Loucy (cell line): Measurements from ENCODE around the gene SEC22C.

Source experiments
- H2AFZ ChIP-seq: fragments of 200-600 bp; sonication (generic); 2 replicates; pipeline ENCODE4 v1.6.0; 2016; ENCODE audit warnings: antibody characterized with exemption, mild to moderate bottlenecking, low read length, moderate library complexity
- H3F3A ChIP-seq: fragments of 200-600 bp; 2 replicates; pipeline ENCODE4 v1.6.0; 2016; ENCODE audit warnings: antibody characterized with exemption, low read depth, mild to moderate bottlenecking
- H3K27me3 ChIP-seq: fragments of 200-600 bp; sonication (generic); 2 replicates; pipeline ENCODE4 v1.6.1; 2014; ENCODE audit warnings: low read length, mild to moderate bottlenecking; ENCODE audit not compliant: insufficient read depth, poor library complexity, severe bottlenecking
- H3K36me3 ChIP-seq: fragments of 200-600 bp; sonication (generic); 2 replicates; pipeline ENCODE4 v1.6.1; 2016; ENCODE audit warnings: low read length; ENCODE audit not compliant: insufficient read depth
- H3K4me1 ChIP-seq: fragments of 200-600 bp; sonication (generic); 2 replicates; pipeline ENCODE4 v1.5.1; 2014; ENCODE audit warnings: low read length, mild to moderate bottlenecking; ENCODE audit not compliant: insufficient read depth, poor library complexity, severe bottlenecking
- H3K4me2 ChIP-seq: fragments of 200-600 bp; sonication (generic); 2 replicates; pipeline ENCODE4 v1.6.0; 2014; ENCODE audit warnings: antibody characterized with exemption, low read length, low read depth, mild to moderate bottlenecking; ENCODE audit not compliant: poor library complexity, severe bottlenecking
- H3K4me3 ChIP-seq: fragments of 200-600 bp; sonication (generic); 2 replicates; pipeline ENCODE4 v1.5.1; 2014; ENCODE audit warnings: low read length, mild to moderate bottlenecking, mixed read lengths; ENCODE audit not compliant: poor library complexity, severe bottlenecking
- H3K79me2 ChIP-seq: fragments of 200-600 bp; sonication (generic); 2 replicates; pipeline ENCODE4 v1.6.1; 2014; ENCODE audit warnings: low read length; ENCODE audit not compliant: insufficient read depth
- H3K9ac ChIP-seq: fragments of 200-600 bp; sonication (generic); 2 replicates; pipeline ENCODE4 v1.6.0; 2014; ENCODE audit warnings: mild to moderate bottlenecking, low read depth, low read length, moderate library complexity; ENCODE audit not compliant: poor library complexity, severe bottlenecking
- H3K9me2 ChIP-seq: fragments of 200-600 bp; sonication (generic); replicated peaks from 2 replicates; pipeline ENCODE4 v1.6.1; 2016; ENCODE audit warnings: low read depth, low read length, mixed read lengths
- H3K9me3 ChIP-seq: fragments of 200-600 bp; sonication (generic); 2 replicates; pipeline ENCODE4 v1.6.1; 2014; ENCODE audit warnings: mild to moderate bottlenecking, antibody characterized with exemption, low read length, low read depth; ENCODE audit not compliant: insufficient read depth
- H4K20me1 ChIP-seq: fragments of 200-600 bp; sonication (generic); 2 replicates; pipeline ENCODE4 v1.6.0; 2014; ENCODE audit warnings: antibody characterized with exemption, low read length, mild to moderate bottlenecking; ENCODE audit not compliant: insufficient read depth, poor library complexity, severe bottlenecking
- EZH2phosphoT487 ChIP-seq: fragments of 200-600 bp; IDR thresholded peaks from 2 replicates; pipeline ENCODE4 v1.6.1; 2018; ENCODE audit warnings: antibody characterized with exemption, mild to moderate bottlenecking, moderate library complexity, borderline replicate concordance
- TF ChIP-seq, protein P1 (sequence below): fragments of 200-600 bp; sonication (generic); conservative IDR thresholded peaks from 2 replicates; pipeline ENCODE4 v1.5.1; 2014; ENCODE audit warnings: mild to moderate bottlenecking, antibody characterized with exemption, low read length

Gene SEC22C

DNA sequence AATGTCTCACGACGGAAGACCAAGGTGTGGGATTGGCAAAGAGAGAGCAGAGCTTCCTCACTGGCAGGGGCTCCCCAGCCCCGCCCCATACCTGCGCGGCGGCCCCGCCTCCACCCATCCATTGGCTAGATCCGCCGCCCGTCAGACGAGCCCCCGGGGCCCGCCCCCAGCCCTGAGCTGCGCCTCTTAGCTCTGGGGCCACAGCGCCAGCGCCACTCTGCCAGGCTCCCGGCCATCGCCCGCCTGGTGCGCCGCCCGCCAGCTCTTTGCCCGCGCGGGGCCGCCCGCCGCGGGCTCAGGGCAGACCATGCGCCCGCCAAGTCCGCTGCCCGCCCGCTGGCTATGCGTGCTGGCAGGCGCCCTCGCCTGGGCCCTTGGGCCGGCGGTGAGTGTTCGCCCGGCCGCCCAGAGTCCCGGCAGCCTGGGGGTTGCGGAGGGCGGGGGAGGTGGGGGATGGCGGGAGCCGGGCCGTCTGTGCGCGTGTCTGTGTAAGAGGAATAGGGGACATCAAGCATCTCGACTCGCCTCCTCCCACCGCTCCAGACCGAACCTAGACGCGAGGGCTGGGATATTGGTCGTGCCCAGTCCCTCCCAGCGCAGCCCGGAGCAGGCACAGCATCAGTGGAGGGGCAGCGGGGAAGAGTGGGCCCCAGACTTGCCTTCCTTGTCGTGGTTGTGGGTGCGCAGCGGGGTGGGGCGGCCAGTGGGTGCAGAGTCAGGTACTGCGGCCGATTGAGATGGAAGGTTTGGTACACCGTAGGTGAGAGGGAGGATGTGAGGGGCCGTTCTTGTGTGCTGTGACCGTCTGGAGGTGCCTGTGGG, 79.1 kb downstream of the SEC22C start, which contains the start of gene VIPR1:
VIPR1 (plus strand) TSS at position 215 of the 822 bp plus-strand sequence; CDS start at position 308, 93 bp downstream.
- no peak within 1 kb of the TSS for H2AFZ ChIP-seq
- no peak within 1 kb of the TSS for H3K4me3 ChIP-seq
- H3K9me2 ChIP-seq, result no peaks in the 10 kb centered on the region
- H3K9ac ChIP-seq, result no peak within 1 kb of the TSS
- peaks cover 6% of the 10 kb centered on the region for H3K4me1 ChIP-seq
- no peaks in the 10 kb centered on the region for H3F3A ChIP-seq
- no peaks in the 10 kb centered on the region for H4K20me1 ChIP-seq
- H3K79me2 ChIP-seq, result no peaks in the 10 kb centered on the region
- H3K36me3 ChIP-seq, result no peaks in the 10 kb centered on the region
- no peak within 1 kb of the TSS for H3K4me2 ChIP-seq
- H3K27me3 ChIP-seq, result peaks cover 8% of the 10 kb centered on the region
- H3K9me3 ChIP-seq, result no peaks in the 10 kb centered on the region
- TF ChIP-seq, protein P1, sequence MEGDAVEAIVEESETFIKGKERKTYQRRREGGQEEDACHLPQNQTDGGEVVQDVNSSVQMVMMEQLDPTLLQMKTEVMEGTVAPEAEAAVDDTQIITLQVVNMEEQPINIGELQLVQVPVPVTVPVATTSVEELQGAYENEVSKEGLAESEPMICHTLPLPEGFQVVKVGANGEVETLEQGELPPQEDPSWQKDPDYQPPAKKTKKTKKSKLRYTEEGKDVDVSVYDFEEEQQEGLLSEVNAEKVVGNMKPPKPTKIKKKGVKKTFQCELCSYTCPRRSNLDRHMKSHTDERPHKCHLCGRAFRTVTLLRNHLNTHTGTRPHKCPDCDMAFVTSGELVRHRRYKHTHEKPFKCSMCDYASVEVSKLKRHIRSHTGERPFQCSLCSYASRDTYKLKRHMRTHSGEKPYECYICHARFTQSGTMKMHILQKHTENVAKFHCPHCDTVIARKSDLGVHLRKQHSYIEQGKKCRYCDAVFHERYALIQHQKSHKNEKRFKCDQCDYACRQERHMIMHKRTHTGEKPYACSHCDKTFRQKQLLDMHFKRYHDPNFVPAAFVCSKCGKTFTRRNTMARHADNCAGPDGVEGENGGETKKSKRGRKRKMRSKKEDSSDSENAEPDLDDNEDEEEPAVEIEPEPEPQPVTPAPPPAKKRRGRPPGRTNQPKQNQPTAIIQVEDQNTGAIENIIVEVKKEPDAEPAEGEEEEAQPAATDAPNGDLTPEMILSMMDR, result no peak
- no peak for TF ChIP-seq EZH2phosphoT487

DNA sequence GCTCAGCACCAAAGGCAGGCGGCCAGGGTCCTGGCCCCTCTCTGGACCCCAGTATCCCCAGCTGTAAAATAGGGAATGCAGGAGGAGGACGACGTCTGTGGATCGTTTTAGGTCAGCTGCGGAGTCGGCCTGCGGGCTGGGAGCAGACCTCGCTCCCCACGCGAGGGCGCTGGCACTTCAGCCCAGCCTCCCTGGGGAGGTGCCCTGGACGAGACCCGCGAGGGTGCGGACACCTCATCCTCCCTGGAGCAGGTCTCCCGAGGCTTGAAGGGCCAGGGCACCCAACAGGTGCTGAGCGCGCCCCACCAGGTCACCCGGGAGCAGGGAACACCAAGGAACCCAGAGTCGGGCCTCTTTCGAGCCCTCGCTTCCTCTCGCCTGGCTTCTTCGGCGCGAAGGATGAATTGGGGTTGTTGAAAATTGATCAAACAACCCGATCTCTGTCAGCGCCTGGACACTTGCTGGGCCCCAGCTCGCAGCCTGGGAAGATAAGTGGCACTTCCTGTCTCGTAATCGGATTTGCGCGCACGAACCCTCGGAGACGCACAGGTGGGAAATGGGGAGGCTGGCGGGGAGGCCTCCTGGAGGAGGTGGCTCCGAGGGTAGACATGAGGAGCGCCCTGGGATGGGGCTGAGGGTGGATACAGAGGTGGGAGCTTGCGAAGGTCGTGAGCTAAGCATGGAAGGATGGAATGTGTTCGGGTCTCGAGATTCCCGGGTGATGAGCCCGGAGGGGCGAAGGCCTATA, 79.9 kb downstream of the SEC22C start:
- no peak for TF ChIP-seq EZH2phosphoT487
- TF ChIP-seq, protein P1, result no peak
- Histone ChIP-seq H3K4me2 (no peak overlapping the region), H3K9me2 (no peaks in the 10 kb centered on the region), H2AFZ (no peak overlapping the region), H3K9ac (no peak overlapping the region), H3K9me3 (no peaks in the 10 kb centered on the region), H3F3A (no peaks in the 10 kb centered on the region), H3K27me3 (peaks cover 8% of the 10 kb centered on the region), H3K4me1 (no peaks in the 10 kb centered on the region), H3K4me3 (no peak overlapping the region), H3K79me2 (no peaks in the 10 kb centered on the region), H4K20me1 (no peaks in the 10 kb centered on the region), H3K36me3 (no peaks in the 10 kb centered on the region)

- Histone ChIP-seq H3K4me1 (no peaks in the 10 kb centered on the region), H3F3A (no peaks in the 10 kb centered on the region), H3K9ac (no peak overlapping the region), H3K36me3 (no peaks in the 10 kb centered on the region), H3K9me2 (no peaks in the 10 kb centered on the region), H2AFZ (no peak overlapping the region), H3K9me3 (no peaks in the 10 kb centered on the region), H3K4me3 (no peak overlapping the region), H3K4me2 (no peak overlapping the region), H3K27me3 (peaks cover 8% of the 10 kb centered on the region), H3K79me2 (no peaks in the 10 kb centered on the region), H4K20me1 (no peaks in the 10 kb centered on the region)
- TF ChIP-seq EZH2phosphoT487, result no peak
- TF ChIP-seq, protein P1, result no peak
Observed at GRCh38 chr3:42501321-42501680, 80.5 kb downstream of the SEC22C start.
